GM12878 (cell line): ENCODE measurements around the gene ACSF2.

Experiments
- CBX5 ChIP-seq: sonication (generic); IDR thresholded peaks from 2 replicates; pipeline ENCODE4 v1.6.1; 2016; ENCODE audit warnings: low read depth, moderate library complexity, mild to moderate bottlenecking, inconsistent platforms
- CHD4 ChIP-seq: fragments of 200-600 bp; sonication (generic); IDR thresholded peaks from 2 replicates; pipeline ENCODE4 v1.6.1; 2016; ENCODE audit warnings: mild to moderate bottlenecking
- CREB1 ChIP-seq: IDR thresholded peaks from 2 replicates; pipeline ENCODE4 v1.6.1; 2012; ENCODE audit warnings: low read depth, mild to moderate bottlenecking, inconsistent platforms
- JUND ChIP-seq: IDR thresholded peaks from 2 replicates; pipeline ENCODE4 v1.6.1; 2012; ENCODE audit warnings: low read depth, mild to moderate bottlenecking, low read length, improper control_type of control experiment, moderate library complexity
- MXI1 ChIP-seq: fragments of 150-350 bp; IDR thresholded peaks from 2 replicates; pipeline ENCODE4 v1.6.1; 2011; ENCODE audit warnings: low read depth, mild to moderate bottlenecking, inconsistent platforms, low read length, improper control_type of control experiment
- RFX5 ChIP-seq: IDR thresholded peaks from 2 replicates; pipeline ENCODE4 v1.6.1; 2011; ENCODE audit warnings: low read depth, low read length, improper control_type of control experiment
- ZNF207 ChIP-seq: fragments of 450-650 bp; IDR thresholded peaks from 2 replicates; pipeline ENCODE4 v1.6.1; 2014; ENCODE audit warnings: antibody characterized with exemption, mild to moderate bottlenecking, borderline replicate concordance
- TF ChIP-seq, protein P1 (sequence below), 3 experiments: IDR thresholded peaks in 2 of 3; conservative IDR thresholded peaks in 1 of 3; 2 replicates each; pipeline ENCODE4 v1.5.1; 2011; ENCODE audit warnings: low read depth in 3 of 3, low read length in 3 of 3, mild to moderate bottlenecking in 3 of 3, control low read depth in 2 of 3, moderate library complexity in 2 of 3, inconsistent platforms in 1 of 3, mixed read lengths in 1 of 3; ENCODE audit not compliant: control insufficient read depth in 2 of 3, insufficient read depth in 1 of 3; ENCODE audit errors: extremely low read depth in 1 of 3
- TF ChIP-seq, protein P2 (sequence below): IDR thresholded peaks from 2 replicates; pipeline ENCODE4 v1.6.1; 2012; ENCODE audit warnings: mild to moderate bottlenecking, low read depth, low read length

DNA sequence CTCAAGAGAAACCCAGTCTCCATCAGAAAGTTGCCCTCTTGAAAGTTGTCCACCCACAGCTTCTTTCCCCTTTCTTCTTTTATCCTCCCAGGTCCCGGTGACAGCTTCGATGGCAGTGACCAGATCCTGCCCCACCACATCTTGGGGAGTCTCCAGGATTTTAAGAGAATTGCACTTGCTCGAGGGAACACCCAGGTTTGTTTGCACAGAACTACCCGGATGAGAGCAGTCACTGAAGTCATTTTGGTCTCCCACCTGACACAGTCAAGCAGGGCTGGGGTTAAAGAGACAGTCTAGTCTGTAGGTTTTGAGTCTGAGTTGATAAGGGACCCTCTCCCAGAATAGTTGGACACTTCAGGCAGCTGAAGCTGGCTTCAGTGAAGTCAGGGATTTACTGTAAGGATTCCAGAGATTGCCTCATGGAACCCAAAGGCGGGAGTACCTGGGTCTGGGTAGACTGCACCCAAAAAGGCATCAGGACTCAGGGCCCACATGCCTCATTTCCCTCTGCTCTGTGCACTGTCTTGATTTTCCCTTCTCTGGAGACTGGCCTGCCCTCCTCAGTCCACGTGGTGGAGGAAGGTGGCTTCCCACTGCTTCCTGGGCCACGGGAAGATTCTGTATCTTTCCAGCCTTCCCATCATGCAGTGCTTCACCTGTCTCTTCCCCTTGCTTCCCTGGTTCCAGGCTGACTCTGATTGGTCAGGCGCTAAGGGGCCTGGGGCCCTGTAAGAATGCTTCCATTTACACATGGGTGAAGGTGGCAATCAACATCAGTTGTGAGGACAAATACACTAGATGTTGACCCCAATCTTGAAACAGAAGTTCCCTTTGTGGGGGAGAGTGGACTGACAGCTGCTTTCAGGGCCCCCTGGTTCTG lies 91.7 kb downstream of the ACSF2 start:
- TF ChIP-seq CREB1 (no peak), CHD4 (no peak), ZNF207 (no peak), CBX5 (no peak), MXI1 (no peak), RFX5 (no peak), JUND (no peak)
- TF ChIP-seq, protein P1, sequence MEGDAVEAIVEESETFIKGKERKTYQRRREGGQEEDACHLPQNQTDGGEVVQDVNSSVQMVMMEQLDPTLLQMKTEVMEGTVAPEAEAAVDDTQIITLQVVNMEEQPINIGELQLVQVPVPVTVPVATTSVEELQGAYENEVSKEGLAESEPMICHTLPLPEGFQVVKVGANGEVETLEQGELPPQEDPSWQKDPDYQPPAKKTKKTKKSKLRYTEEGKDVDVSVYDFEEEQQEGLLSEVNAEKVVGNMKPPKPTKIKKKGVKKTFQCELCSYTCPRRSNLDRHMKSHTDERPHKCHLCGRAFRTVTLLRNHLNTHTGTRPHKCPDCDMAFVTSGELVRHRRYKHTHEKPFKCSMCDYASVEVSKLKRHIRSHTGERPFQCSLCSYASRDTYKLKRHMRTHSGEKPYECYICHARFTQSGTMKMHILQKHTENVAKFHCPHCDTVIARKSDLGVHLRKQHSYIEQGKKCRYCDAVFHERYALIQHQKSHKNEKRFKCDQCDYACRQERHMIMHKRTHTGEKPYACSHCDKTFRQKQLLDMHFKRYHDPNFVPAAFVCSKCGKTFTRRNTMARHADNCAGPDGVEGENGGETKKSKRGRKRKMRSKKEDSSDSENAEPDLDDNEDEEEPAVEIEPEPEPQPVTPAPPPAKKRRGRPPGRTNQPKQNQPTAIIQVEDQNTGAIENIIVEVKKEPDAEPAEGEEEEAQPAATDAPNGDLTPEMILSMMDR (IDR thresholded peaks at IDR 0.05 in 2 of 3, conservative IDR thresholded peaks at IDR 0.05 in 1 of 3; ENCODE audit: control insufficient read depth in 2 of 3, extremely low read depth in 1 of 3, insufficient read depth in 1 of 3, low read depth in 3 of 3, low read length in 3 of 3) = no peak
- TF ChIP-seq, protein P2, sequence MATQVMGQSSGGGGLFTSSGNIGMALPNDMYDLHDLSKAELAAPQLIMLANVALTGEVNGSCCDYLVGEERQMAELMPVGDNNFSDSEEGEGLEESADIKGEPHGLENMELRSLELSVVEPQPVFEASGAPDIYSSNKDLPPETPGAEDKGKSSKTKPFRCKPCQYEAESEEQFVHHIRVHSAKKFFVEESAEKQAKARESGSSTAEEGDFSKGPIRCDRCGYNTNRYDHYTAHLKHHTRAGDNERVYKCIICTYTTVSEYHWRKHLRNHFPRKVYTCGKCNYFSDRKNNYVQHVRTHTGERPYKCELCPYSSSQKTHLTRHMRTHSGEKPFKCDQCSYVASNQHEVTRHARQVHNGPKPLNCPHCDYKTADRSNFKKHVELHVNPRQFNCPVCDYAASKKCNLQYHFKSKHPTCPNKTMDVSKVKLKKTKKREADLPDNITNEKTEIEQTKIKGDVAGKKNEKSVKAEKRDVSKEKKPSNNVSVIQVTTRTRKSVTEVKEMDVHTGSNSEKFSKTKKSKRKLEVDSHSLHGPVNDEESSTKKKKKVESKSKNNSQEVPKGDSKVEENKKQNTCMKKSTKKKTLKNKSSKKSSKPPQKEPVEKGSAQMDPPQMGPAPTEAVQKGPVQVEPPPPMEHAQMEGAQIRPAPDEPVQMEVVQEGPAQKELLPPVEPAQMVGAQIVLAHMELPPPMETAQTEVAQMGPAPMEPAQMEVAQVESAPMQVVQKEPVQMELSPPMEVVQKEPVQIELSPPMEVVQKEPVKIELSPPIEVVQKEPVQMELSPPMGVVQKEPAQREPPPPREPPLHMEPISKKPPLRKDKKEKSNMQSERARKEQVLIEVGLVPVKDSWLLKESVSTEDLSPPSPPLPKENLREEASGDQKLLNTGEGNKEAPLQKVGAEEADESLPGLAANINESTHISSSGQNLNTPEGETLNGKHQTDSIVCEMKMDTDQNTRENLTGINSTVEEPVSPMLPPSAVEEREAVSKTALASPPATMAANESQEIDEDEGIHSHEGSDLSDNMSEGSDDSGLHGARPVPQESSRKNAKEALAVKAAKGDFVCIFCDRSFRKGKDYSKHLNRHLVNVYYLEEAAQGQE = no peak
